Tibial artery (tissue), 4 donors: ENCODE data around the gene BPIFA2.

Experiments used
- DNase-seq, 2 donors: peaks; one replicate each; pipeline ENCODE4 v3.0.0-alpha.2; 2019
- H3K27ac ChIP-seq, 2 donors: fragments of 200-600 bp; sonication (generic) in 1 of 2; 1 replicate in 1 of 2; 2 replicates in 1 of 2; pipeline ENCODE4 v1.5.1; 2018 to 2019; ENCODE audit warnings: mild to moderate bottlenecking in 1 of 2
- H3K27me3 ChIP-seq, 2 donors: fragments of 200-600 bp; sonication (generic) in 1 of 2; one replicate each; pipeline versions ENCODE4 v1.5.1 to v1.6.0; 2016 to 2019
- H3K36me3 ChIP-seq, 3 donors: fragments of 200-600 bp; sonication (generic) in 2 of 3; one replicate each; pipeline ENCODE4 v1.5.1; 2016 to 2019; ENCODE audit warnings: mild to moderate bottlenecking in 2 of 3
- H3K4me1 ChIP-seq, 4 donors: fragments of 200-600 bp; sonication (generic) in 2 of 4; 1 replicate in 3 of 4; 2 replicates in 1 of 4; pipeline ENCODE4 v1.5.1; 2016 to 2019
- H3K4me3 ChIP-seq, 2 donors: fragments of 200-600 bp; sonication (generic) in 1 of 2; 1 replicate in 1 of 2; 2 replicates in 1 of 2; pipeline ENCODE4 v1.5.1; 2018 to 2019; ENCODE audit warnings: mild to moderate bottlenecking in 2 of 2
- H3K9me3 ChIP-seq, 3 donors: fragments of 200-600 bp; sonication (generic) in 1 of 3; one replicate each; pipeline ENCODE4 v1.5.1; 2016 to 2019
- CTCF ChIP-seq, 2 experiments: fragments of 200-600 bp in 1 of 2; fragments of 450-650 bp in 1 of 2; IDR thresholded peaks; one replicate each; pipeline ENCODE4 v1.5.1; 2017 to 2019; ENCODE audit warnings: antibody characterized with exemption in 2 of 2, mild to moderate bottlenecking in 1 of 2, moderate library complexity in 1 of 2
- intact Hi-C: fragments of 100-400 bp; cut with DNase I; formaldehyde crosslinking; loops from one replicate; pipeline ENCODE4 v1.15.0; 2023; ENCODE audit warnings: low total_unique reads

BPIFA2 gene

GRCh38 chr20:33133373-33133941 is 34.5 kb upstream of the BPIFA2 start:
- TF ChIP-seq CTCF (IDR thresholded peaks at IDR 0.05) = no peak
- peaks cover 0 to 4% (median 0%) of the 10 kb centered on the region in 4 donors for H3K4me1 ChIP-seq
- peaks cover 0 to 15% of the 10 kb centered on the region in 2 donors for H3K27me3 ChIP-seq
- H3K9me3 ChIP-seq = peaks cover 0 to 4% (median 0%) of the 10 kb centered on the region in 3 donors
- intact Hi-C loops = no loop called here
- no peak for DNase-seq
- no peak overlapping the region for H3K27ac ChIP-seq
- no peak overlapping the region for H3K4me3 ChIP-seq
- no peaks in the 10 kb centered on the region for H3K36me3 ChIP-seq

- Histone ChIP-seq H3K4me1 (peaks cover 0 to 4% (median 0%) of the 10 kb centered on the region in 4 donors), H3K27me3 (peaks cover 0 to 9% of the 10 kb centered on the region in 2 donors), H3K9me3 (peaks cover 0 to 4% (median 0%) of the 10 kb centered on the region in 3 donors), H3K4me3 (no peak overlapping the region), H3K36me3 (no peaks in the 10 kb centered on the region), H3K27ac (no peak overlapping the region)
- TF ChIP-seq CTCF (IDR thresholded peaks at IDR 0.05) = no peak
- intact Hi-C loops = no loop called here
- no peak for DNase-seq
Measured at GRCh38 chr20:33137195-33137594, 30.8 kb upstream of the BPIFA2 start.

- DNase-seq = no peak
- no peaks in the 10 kb centered on the region for H3K4me1 ChIP-seq
- no peak for TF ChIP-seq CTCF (IDR thresholded peaks at IDR 0.05)
- H3K9me3 ChIP-seq = peaks cover 0 to 4% (median 0%) of the 10 kb centered on the region in 3 donors
- H3K27ac ChIP-seq = no peak overlapping the region
- H3K36me3 ChIP-seq = no peaks in the 10 kb centered on the region
- intact Hi-C loops = no loop called here
- H3K4me3 ChIP-seq = no peak overlapping the region
- no peaks in the 10 kb centered on the region for H3K27me3 ChIP-seq
Measured at GRCh38 chr20:33139467-33139866, 28.5 kb upstream of the BPIFA2 start.

DNA sequence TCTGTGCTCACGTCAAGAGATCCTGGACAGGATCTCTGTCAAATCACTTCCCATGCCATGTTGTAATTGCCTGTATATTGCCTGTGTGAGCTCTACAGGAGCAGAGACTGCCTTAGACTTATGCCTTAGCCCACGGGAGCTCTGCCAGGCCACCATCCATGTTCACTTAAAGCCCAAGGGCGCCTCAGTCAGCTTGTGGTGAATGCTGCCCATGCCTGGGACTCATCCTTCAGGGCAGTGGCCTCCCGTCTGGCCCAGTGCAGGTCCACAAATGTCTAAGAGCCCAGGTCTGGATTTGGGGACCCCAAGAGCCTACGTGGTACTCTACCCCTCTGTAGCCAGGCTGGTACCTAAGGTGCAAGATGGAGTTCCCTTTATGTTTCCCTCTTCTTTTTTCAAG is 22.4 kb upstream of the BPIFA2 start:
- Histone ChIP-seq H3K9me3 (no peaks in the 10 kb centered on the region), H3K36me3 (no peaks in the 10 kb centered on the region), H3K4me1 (no peaks in the 10 kb centered on the region), H3K27ac (no peak overlapping the region), H3K4me3 (no peak overlapping the region), H3K27me3 (peaks cover 0 to 9% of the 10 kb centered on the region in 2 donors)
- no peak for TF ChIP-seq CTCF (IDR thresholded peaks at IDR 0.05)
- DNase-seq = no peak
- intact Hi-C loops = no loop called here

DNA sequence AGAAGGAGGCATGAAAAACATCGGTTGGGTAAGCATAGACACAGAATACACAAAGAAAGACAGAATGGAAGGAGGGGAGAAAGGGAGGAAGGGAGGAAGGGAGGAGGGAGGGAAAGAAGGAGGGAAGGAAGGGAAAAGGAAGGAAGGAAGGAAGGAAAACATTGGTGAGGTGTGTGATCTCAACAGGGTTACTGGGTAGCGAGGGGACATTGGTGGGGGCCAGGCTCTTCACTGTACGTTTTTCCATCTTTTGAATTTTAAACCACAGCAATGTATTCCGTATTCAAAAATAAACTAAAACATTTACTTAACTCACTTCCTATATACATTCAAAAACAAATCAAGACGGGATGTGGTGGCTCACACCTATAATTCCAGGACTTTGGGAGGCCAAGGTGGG is 20.7 kb upstream of the BPIFA2 start:
- DNase-seq = no peak
- no peak overlapping the region for H3K4me3 ChIP-seq
- no peaks in the 10 kb centered on the region for H3K36me3 ChIP-seq
- H3K4me1 ChIP-seq = no peaks in the 10 kb centered on the region
- intact Hi-C loops = no loop called here
- no peak for TF ChIP-seq CTCF (IDR thresholded peaks at IDR 0.05)
- H3K9me3 ChIP-seq = no peaks in the 10 kb centered on the region
- H3K27me3 ChIP-seq = peaks cover 0 to 9% of the 10 kb centered on the region in 2 donors
- no peak overlapping the region for H3K27ac ChIP-seq

GRCh38 chr20:33148040-33148439 is 19.9 kb upstream of the BPIFA2 start:
- intact Hi-C loops = no loop called here
- no peak overlapping the region for H3K27ac ChIP-seq
- no peaks in the 10 kb centered on the region for H3K36me3 ChIP-seq
- H3K4me1 ChIP-seq = no peaks in the 10 kb centered on the region
- no peak for DNase-seq
- H3K27me3 ChIP-seq = peaks cover 0 to 14% of the 10 kb centered on the region in 2 donors
- TF ChIP-seq CTCF (IDR thresholded peaks at IDR 0.05) = no peak
- no peaks in the 10 kb centered on the region for H3K9me3 ChIP-seq
- H3K4me3 ChIP-seq = no peak overlapping the region
